GM18508 (cell line): ENCODE data around the gene ANKH.
"Not testable (repeated sequence)": the region's sequence is repeated elsewhere in the genome, so short reads cannot be mapped to it uniquely, and the experiment has no call there.

Experiments used
- ATAC-seq: cut with Tn5 transposase; IDR thresholded peaks from one replicate; pipeline ENCODE4 v1.9.1; 2021; ENCODE audit warnings: moderate number of reproducible peaks; ENCODE audit not compliant: insufficient read depth, unreplicated experiment

The ANKH gene

DNA sequence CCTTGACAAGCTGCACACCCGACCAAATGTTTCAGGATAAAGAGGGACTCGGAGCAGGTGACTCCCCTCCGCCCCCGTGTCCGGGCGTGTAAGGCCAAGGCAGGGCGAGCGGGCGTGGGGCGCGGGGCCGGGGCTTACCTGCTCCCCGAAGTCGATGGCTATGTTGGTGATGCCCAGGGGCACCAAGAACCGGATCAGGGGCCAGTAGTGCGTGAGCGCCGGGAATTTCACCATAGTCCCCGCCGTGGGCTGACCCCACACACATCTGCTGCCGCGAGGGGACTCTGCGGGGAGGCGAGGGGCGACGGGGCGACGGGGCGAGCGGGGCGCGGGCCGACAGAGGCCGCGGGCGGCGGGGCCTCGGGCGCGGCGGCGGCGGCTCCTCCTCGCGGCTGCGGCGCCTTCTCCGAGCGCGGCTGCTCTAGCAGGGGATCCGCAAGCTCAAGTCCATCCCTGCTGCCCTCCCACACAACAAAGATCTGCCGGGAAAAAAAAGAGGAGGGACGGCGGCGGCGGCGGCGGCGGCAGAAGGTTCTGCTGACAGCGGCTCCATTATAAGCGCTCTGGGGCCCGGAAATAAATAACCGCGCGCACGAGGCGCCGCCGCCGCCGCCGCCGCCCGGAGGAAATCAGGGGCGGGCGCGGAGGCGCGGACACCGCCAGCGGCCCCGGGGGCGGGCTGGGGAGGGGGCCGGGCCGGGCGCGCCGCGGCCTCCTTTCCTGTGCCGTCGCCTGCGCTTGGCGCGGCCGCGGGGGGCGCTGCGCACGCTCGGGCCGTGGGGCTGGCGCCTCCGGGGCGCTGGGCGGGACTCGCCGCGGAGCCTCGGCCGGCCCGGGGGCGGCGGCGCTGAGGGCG is at the start of gene ANKH:
Gene ANKH, minus strand, starts transcription at position 565 of the 856 bp plus-strand sequence. Its CDS starts 331 bp downstream, at position 234.
- ATAC-seq: peak; percentile 42

DNA sequence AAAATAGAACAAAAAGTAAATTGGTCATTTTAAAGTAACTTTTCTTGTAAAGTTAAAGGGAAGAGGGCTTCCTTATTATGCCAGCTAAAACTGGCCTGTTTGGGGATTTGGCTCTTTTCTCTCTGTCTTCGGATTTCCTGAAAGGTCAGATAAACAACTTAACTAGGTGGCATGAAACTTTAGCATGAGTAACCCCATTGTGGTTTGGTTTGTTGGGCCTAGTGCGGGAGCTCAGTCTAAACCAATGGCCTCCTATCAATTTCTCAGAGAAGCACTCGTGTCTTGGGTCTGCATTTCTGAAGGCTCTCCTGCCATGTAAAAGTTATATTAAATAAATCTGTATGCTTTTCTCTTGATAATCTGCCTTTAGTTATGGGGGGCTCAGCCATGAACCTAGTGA is 48.5 kb upstream of the ANKH start:
- no peak for ATAC-seq

DNA sequence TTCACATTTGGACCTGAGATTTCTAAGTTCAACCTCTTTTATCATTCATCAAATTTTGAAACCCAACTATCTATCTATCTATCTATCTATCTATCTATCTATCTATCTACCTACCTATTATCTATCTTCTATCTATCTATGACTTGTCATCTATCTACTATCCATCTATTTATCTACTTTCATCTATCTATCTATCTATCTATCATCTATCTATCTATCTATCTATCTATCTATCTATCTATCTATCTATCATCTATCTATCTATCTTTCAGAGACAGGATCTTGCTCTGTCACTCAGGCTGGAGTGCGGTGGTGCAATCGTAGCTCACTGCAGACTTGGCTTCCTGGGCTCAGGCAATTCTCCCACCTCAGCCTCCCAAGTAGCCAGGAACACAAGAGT is 47.5 kb upstream of the ANKH start:
- ATAC-seq: not testable (repeated sequence)

DNA sequence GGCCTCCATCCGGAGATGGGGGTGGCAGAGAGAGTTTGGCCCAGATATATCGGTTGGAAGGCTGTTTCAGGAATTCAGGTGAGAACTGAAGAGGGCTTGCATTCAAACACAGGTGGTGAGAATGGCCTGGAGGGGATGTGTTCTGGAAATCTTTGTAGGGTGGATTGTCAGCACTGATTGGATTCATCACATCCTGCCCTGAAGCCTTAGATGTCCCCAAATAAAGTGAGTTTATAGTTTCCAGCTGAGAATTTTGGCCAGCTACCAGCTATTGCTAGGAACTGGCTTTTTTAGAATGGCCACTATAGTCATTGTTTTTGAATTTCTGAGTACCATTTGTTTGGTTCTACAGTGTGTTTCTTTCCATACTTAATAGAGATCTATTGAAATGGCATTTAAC is 46.1 kb upstream of the ANKH start:
- no peak for ATAC-seq

DNA sequence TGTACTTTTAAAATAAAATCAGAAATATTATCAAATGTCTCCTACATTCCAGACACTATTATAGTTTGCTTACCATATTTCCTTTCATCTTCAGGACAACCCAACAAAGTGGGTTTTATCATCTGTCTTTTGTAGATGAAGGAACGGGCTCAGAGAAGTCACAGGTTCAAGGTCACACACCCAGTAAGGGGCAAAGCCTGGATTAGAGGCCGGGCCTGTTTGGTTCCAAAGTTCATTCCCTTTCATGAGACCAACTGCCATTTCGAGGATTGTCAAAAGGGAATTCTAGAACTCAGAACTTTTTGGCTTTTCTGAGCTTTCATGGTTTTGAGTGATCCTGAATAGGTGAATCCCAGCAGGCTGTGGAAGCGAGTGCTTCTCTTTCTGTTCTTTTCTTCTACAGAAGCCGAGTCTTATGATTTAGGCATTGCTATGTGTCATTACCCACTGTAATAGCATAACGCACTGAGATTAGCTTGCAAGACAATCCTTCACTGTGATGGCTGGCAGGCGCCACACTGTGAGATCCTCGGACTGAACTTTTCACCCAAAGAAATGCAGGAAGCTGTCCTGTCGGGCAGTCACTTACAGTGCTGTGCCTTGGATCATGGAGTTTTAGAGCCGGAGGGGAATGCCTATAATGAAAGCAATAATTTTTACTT is 43.8 kb upstream of the ANKH start:
- ATAC-seq: no peak

GRCh38 chr5:14914623-14915260 is 43.2 kb upstream of the ANKH start:
- ATAC-seq: no peak

- no peak for ATAC-seq
Measured at GRCh38 chr5:14914193-14914592, 42.6 kb upstream of the ANKH start.

DNA sequence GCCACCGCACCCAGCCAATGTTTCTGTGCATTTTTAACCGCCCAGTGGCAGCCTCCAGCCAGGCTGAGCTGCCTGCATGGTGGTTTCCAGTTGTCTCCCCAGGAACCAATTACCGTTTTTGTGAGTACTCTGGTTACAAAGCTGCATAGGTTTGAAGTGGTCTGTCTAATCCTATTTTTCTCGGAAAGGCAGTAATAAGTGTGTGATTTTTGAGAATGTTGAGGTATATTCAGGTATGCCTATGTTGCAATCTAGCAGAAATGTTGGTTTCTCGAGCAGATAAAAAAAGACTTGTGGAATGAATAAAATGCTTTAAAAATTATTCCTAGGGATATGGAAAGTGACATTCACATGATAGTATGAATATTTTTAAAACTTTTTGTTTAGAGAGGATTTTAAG is 41.5 kb upstream of the ANKH start:
- no peak for ATAC-seq

GRCh38 chr5:14912206-14912605 is 40.6 kb upstream of the ANKH start:
- no peak for ATAC-seq

- no peak for ATAC-seq
Measured at GRCh38 chr5:14909369-14909768, 37.8 kb upstream of the ANKH start.

- no peak for ATAC-seq
Measured at GRCh38 chr5:14908172-14908571, 36.6 kb upstream of the ANKH start.

GRCh38 chr5:14906628-14907027 is 35.0 kb upstream of the ANKH start:
- no peak for ATAC-seq

DNA sequence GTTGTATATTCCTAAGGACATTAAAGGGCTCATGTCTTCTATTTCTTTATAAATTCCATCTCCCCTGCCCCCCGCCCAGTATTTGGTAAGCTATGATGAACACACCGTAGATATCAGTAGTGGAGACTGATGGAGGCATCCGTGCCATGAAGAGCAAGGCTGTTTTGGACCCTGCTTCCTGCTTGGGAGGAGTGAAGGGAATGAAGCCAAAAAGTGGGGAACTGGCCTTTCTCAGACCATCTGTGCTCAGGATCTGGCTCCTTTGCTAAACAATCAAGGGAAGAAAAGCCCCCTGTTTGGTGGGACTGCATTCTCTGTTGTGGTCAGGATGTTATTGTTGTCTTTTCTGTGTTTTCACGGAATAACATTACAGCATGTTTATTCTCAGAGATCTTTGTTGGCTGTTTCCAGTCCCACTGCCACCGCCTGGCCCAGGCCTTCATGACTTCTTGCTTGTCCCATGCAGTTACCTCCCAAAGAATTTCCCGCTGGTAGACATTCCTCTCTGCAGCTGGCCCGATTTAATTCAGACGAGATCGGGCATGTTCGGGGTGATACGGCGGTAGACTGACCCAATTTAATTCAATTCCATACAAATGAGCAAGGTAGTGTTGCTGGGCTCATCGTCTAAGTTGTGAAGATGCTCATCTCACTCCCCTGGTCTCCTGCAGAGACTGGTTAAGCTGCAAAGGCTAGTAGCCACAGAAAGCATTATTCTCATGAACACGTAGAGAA is 31.4 kb upstream of the ANKH start:
- no peak for ATAC-seq

- ATAC-seq: no peak
Measured at GRCh38 chr5:14901462-14902051, 30.0 kb upstream of the ANKH start.

GRCh38 chr5:14900693-14901461 is 29.3 kb upstream of the ANKH start:
- no peak for ATAC-seq

- ATAC-seq: no peak
Measured at GRCh38 chr5:14896131-14896530, 24.6 kb upstream of the ANKH start.

GRCh38 chr5:14895301-14895700 is 23.7 kb upstream of the ANKH start:
- ATAC-seq: no peak

GRCh38 chr5:14894748-14895147 is 23.2 kb upstream of the ANKH start:
- no peak for ATAC-seq

DNA sequence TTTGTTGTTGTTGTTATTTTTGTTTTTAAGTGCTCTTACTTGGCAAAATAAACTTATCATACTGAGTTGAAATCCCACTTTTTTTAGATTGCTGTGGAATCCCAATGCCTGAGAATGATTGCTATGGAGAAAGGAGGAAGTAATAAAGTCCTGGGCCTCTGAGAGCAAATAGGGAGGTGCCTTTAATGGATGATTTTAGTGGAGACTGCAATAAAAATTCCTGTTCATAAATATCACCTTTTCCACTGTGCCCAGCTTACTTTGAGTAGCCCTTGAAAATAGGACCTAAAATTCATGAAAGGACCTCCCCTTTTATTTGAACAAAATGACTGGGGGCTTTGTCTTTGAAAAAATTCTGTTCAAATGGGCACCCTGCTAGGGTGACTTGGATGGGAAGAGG is 21.8 kb upstream of the ANKH start:
- ATAC-seq: no peak

DNA sequence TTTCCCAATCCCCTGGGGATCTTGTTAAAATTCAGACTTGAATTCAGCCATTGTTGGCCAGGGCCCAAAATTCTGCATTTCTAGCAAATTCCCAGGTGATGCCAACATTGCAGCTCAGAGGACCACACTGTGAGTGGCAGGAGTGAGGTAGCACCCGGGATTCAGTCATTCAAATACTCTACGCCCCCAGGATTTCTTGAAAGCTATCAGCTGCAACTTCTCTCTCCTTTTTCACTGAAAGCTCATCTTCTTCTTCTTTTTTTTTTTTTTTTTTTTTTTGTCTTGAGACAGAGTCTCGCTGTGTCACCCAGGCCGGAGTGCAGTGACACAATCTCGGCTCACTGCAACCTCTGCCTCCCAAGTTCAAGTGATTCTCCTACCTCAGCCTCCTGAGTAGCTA is 19.3 kb upstream of the ANKH start:
- no peak for ATAC-seq
